ENCODE results near the gene DLX1. TPM values are rescaled to one million over a fixed set of nuclear protein-coding genes. Genes with fewer than 3 reads are reported as not detected.
A peak's percentile ranks its signal among the peaks of the same experiment; 100 is the strongest.

Gene DLX1
- total RNA-seq, 4 donors from 2014 or later, result 0.19 to 1.6 (median 0.44) TPM; not detected in 1

DNA sequence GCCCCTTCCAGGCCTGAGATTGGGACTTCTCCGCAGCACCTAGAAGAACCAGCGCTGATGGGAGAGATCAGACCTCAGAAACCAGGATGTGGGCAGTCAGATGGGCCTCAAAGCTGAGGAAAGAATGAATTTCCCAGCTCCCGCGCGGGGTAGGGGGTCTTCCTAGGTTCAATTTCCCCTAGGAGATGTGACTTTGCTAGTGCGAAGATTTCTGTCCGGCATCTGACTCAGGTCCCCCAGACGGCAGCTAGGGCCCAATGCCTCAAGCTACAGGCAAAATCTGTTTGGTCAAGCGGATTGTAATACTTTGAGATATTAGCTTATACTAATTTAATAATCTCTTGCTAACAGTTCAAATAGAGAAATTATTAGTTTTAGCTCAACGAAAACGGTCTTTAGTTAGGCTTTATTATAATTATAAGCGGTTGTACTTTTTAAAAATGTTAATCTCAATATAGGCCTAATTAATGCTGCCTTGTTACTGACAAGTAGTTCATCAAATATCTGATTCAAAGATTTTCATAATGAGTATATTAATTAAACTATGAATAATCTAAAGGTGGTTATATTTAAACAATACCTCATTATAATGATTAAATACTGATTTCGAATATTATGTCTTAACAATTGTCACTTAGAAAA, 5.8 kb downstream of the DLX1 start:
- Histone ChIP-seq H3K27ac (no peak overlapping the region), H3K36me3 (no peaks in the 10 kb centered on the region), H3K4me3 (no peak overlapping the region), H3K27me3 (peaks cover 100% of the 10 kb centered on the region), H3K9me3 (no peaks in the 10 kb centered on the region), H3K4me1 (peaks cover 38% of the 10 kb centered on the region)
- WGBS, result 46% methylated on average over 13 of the region's 13 CpGs
- DNase-seq (ENCODE audit: low spot score in 2 of 2), result peak in 1 of 2 donors; percentile 38
- TF ChIP-seq POLR2A (IDR thresholded peaks at IDR 0.05) (no peak), POLR2AphosphoS5 (IDR thresholded peaks at IDR 0.05) (no peak), CTCF (IDR thresholded peaks at IDR 0.05) (no peak), EP300 (IDR thresholded peaks at IDR 0.05) (no peak)

GRCh38 chr2:172091761-172092566, 6.7 kb downstream of the DLX1 start:
- WGBS, result 42% methylated on average over 11 of the region's 11 CpGs
- no peak overlapping the region for H3K4me3 ChIP-seq
- H3K27ac ChIP-seq, result no peak overlapping the region
- H3K27me3 ChIP-seq, result peaks cover 100% of the 10 kb centered on the region
- no peaks in the 10 kb centered on the region for H3K9me3 ChIP-seq
- peaks cover 38% of the 10 kb centered on the region for H3K4me1 ChIP-seq
- TF ChIP-seq POLR2A (IDR thresholded peaks at IDR 0.05) (no peak), POLR2AphosphoS5 (IDR thresholded peaks at IDR 0.05) (no peak), CTCF (IDR thresholded peaks at IDR 0.05) (no peak), EP300 (IDR thresholded peaks at IDR 0.05) (no peak)
- DNase-seq (ENCODE audit: low spot score in 2 of 2), result no peak
- no peaks in the 10 kb centered on the region for H3K36me3 ChIP-seq

DNA sequence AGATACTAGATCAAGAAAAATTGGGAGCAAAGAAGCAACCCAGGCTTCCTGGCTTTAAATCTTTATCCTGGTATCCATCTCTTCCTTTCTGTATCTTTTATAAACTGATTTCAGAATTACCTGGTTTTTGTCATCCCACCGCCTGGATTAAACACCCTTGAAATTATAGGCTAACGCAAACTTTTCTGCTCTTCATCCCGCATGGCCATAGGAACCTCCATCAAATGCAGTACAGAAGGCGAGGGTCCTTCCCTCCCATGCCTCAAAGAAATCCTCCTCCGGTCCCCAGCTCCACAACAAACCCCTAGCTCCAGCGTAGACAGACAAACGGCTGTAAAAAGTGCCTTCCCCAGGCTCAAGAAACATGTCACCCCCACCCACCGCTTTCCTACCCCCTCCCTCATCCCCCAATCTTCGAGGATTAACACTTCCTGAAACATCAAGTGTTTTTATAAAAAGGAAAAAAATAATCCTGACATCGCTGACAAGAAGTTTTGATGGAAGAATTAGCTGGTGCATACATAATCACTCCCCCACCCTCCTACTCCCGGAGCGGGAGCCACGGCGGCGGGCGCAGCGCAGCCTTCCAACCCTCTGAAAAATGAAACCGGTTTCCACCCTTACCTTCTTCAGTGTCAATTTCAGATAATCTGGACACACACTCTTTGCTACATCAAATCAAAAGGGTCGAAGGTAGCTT, 7.6 kb downstream of the DLX1 start:
- H3K4me1 ChIP-seq, result peaks cover 39% of the 10 kb centered on the region
- peaks cover 100% of the 10 kb centered on the region for H3K27me3 ChIP-seq
- WGBS, result 30% methylated on average over 19 of the region's 19 CpGs
- no peak overlapping the region for H3K27ac ChIP-seq
- H3K9me3 ChIP-seq, result no peaks in the 10 kb centered on the region
- no peaks in the 10 kb centered on the region for H3K36me3 ChIP-seq
- no peak for TF ChIP-seq CTCF (IDR thresholded peaks at IDR 0.05)
- TF ChIP-seq POLR2AphosphoS5 (IDR thresholded peaks at IDR 0.05), result no peak
- TF ChIP-seq EP300 (IDR thresholded peaks at IDR 0.05), result no peak
- TF ChIP-seq POLR2A (IDR thresholded peaks at IDR 0.05), result no peak
- no peak for DNase-seq (ENCODE audit: low spot score in 2 of 2)
- no peak overlapping the region for H3K4me3 ChIP-seq

DNA sequence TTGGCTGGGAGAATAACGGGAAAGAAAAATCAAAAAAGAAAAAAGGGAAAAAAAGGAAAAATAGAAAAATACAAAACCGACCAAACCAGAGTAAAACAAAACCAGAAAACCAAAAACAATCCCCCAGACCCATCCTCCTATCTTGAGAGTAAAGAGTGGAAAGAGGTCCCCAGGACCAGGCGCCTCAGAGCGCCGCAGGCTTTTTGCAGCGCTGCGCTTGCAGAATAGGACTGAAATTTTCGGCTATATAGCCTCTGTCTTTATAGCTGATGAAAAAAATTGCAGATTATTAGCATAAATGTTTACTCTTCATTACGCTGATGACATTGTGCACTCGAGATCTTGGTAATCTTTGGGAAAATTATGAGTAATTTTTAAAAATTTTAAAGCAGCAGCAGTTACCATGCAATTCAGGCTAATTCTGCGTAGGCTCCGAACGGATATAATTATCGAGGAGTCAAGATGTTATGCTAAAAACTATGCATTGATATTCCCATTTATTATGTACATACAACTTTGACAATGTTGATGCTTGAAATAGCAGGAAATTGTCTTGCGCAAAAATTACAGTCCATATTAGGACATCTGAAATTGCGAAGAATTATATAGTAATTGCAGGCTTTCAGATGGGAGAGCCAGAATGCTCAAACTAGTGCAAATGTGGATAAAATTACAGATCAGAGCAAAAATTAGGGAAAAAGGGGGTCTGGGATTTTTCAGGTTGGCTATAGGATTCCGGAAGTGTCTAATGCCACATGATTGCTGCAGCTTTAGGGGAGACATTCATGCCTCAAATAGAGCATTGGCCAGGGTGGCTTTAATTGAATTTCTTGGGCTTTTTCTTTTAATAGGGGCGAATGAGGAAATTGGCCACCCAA, 8.3 kb downstream of the DLX1 start:
- Histone ChIP-seq H3K4me1 (peaks cover 47% of the 10 kb centered on the region), H3K36me3 (no peaks in the 10 kb centered on the region), H3K27me3 (peaks cover 100% of the 10 kb centered on the region), H3K9me3 (no peaks in the 10 kb centered on the region), H3K4me3 (no peak overlapping the region), H3K27ac (no peak overlapping the region)
- no peak for TF ChIP-seq EP300 (IDR thresholded peaks at IDR 0.05)
- no peak for TF ChIP-seq POLR2A (IDR thresholded peaks at IDR 0.05)
- no peak for TF ChIP-seq CTCF (IDR thresholded peaks at IDR 0.05)
- TF ChIP-seq POLR2AphosphoS5 (IDR thresholded peaks at IDR 0.05), result no peak
- DNase-seq (ENCODE audit: low spot score in 2 of 2), result no peak
- WGBS, result 28% methylated on average over 18 of the region's 18 CpGs
